Measurements from ENCODE around the gene ZNRF3.
"Not testable (repeated sequence)": the region's sequence is repeated elsewhere in the genome, so short reads cannot be mapped to it uniquely, and the experiment has no call there.

DNA sequence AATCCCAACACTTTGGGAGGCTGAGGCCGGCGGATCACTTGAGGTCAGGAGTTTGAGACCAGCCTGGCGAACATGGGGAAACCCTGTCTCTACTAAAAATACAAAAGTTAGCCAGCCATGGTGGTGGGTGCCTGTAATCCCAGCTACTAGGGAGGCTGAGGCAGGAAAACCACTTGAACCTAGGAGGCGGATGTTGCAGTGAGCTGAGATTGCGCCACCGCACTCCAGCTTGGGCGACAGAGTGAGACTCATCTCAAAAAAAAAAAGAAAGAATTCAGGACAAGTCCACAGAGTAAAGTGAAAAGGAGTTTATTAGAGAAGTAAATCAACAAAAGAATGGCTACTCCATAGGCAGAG lies 200.2 kb downstream of the ZNRF3 start:
- not testable (repeated sequence) for TF ChIP-seq POLR2A, POLR2AphosphoS5, TAF1 (IDR thresholded peaks at IDR 0.05; ENCODE audit: low read depth, low read length)
